Stimulated activated CD4-positive, alpha-beta T cell treated with anti-CD3 and anti-CD28 coated beads, Interleukin-4, amount 100 ng/mL, for 48 hours (primary cell): Measurements from ENCODE around the gene CCDC70.
"Not testable (repeated sequence)": the region's sequence is repeated elsewhere in the genome, so short reads cannot be mapped to it uniquely, and the experiment has no call there.

Source experiments
- DNase-seq, 2 donors: peaks; one replicate each; pipeline ENCODE4 v3.0.0-alpha.2; 2020; ENCODE audit warnings: low read depth in 2 of 2

Gene CCDC70

DNA sequence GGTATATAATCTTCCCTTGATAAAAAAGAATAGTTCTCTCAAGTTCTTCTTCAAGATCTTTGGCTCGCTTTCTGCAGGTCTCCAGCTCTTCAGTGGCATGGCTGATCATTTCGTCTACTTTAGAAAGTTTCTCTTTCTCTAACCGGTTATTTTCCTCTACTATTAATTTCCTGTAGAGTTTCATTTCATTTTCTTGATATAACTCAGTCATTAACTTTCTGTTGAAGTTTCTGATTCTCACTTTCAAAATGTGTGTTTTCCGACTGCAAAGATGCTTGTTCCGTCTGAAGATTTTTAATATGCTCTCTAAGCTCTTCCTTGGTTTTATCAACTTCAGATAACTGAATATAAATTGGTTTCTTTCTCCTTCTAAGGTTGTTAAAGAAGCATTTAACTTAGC, 47.5 kb downstream of the CCDC70 start:
- DNase-seq, result not testable (repeated sequence)

DNA sequence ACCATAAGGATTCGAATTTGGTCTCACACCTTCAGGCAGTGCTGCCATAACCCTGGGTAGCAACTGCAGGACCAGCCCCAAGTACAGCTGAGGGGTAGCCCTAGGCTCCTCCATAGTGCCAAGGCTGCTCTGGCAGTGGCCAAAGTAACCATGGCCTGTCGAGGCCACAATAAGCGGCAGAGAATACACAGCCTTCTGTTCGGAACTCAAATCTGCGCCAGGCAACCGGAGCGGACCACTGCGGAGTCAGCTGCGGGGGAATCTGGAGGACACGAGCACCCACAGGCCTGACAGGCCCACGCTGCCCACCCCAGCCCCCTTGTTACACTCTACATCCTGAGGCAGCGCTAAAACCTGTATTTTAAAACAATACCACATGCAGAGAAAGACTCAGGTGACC, 48.7 kb downstream of the CCDC70 start:
- DNase-seq, result no peak

DNA sequence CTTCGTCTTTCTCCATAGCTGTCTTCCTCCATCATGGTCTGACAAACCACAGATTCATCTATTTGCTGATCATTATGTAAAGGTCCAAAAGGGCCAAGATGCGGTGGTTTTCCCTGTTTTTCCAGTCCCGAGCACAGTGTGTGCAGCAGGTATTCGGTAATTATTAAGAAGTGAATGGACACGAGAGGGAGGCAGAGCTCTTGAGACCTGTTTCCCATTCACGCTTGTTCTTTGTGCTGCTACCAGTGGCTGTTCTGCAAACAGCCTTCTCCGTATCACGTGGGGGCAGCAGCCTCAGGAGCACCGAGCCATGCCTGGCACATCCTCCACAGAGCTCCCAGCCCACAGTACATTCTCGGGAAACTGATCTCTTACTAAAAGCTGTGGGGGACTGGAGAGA, 50.3 kb downstream of the CCDC70 start:
- DNase-seq, result no peak

DNA sequence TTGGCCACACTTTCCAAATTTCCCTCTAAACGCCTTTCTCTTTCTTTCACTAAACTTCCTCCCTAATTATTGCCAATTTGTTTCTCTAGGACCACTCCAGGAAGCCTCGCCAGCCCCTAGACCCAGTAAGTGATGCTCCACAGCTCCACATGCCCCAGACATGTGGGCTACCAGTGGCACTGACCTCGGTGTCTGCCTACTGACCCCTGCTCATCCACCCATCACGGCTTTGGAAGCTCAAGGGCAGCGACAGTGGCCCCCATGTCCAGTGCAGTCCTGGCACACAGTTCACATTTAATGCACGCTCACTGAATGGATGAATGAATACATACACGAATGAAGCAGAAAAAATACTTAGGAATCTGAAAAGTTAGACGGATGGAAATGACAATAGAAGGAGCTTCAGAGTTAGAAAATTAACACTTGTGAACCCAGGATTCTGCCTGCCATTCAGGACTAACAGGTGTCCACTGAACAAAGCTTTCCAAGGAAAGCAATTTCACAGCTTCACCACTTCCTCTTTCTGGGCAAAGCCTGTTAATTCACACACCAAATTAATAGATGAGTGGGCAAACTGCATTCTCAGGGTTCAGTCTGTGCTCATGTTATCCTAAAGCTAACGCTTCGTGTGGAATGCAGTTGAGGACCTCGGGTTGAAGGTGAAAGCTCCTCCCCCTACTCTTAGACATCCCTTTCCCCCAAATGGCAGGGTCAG, 50.9 kb downstream of the CCDC70 start:
- no peak for DNase-seq

DNA sequence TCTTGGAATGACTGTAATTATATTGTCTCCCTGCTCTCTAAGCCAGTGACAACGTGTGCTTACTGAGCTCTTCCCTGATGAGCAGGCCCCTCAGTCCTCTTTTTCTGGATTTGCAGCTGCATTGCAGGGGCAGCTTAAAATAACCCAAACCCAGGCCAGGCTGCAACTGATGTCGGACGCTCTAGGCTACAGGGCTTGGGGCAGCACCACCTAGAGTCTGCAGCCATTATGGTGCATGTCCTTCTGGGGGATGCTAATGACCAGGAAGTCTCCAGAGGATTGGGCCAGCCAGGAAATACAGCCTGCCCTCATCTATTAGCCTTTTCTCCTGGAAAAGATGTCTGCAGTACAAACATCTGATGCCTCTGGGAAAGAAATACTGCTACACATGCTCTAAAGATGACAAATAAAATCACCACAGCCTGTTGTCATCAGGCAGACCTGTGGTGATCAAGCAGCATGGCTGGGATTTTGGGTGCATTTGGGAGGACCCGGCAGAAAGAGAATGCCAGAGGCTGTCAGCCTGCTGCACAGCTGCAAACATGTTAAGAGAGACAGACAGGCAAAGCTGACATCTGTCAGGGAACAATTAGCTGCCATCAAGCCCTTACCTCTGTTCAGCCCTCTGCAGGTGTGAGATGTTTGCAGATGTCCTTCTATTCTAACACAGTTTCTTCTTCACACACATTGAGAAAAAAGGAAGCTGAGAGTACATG, 51.8 kb downstream of the CCDC70 start:
- no peak for DNase-seq

DNA sequence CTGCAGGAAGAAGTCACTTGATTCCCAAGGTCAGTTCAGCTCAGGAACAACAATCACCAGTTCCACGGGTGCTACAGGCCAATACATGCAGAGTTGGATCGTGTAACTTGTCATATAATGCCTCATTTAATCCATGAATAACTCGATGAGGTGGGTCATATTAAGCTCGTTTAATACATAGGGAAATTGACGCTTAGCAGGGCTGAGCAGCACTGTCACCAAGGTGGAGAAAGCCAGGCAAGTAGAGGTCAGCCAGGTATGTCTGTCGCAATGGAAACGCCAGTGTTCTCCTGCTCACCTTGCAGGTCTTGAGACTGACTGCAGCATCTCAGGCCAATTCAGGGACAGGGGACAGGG, 52.3 kb downstream of the CCDC70 start:
- no peak for DNase-seq
